ENCODE results near the gene AFP. TPM values are rescaled to one million over a fixed set of nuclear protein-coding genes. Genes with fewer than 3 reads are reported as not detected.

The AFP gene
- polyA plus RNA-seq, 6 donors from 2014 or later = not detected

DNA sequence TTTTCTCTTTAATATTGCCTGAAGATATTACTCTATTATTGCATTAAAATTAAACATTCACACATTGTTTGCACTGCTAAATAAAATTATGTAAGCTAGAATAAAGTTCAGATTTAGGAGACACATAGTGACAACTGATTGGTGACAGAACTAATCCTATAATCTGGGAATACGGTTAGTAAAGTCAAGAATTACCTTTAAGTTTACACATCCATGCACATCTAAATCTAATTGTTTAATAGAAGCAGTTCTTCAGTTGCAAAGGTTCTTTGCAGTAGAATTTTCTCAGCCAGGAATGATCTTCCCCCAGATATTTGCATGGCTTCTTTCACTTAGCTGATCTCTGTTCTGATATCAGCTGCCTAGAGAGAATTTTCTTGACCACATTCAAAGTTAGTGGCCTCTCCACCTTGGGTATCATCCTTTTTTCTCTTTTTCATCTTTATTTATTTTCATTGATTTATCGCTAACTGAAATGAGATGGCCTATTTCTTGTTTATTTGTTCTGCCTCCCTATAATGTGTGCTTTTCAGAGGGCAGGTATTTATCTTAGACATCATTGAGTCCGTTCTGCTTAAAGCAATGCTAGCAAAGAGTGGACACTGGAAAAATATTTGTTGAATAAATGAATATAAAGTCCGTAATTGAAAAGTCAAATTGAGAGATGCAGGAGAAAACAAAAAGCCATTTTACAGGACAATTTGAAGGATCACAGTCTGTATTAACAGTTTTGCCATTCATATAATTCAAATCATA, 12.6 kb downstream of the AFP start:
- ATAC-seq (ENCODE audit: low read depth in 2 of 2) = no peak
- no peaks in the 10 kb centered on the region for H3K36me3 Mint-ChIP-seq
- DNase-seq = no peak
- H3K27me3 Mint-ChIP-seq = peaks cover 9 to 13% (median 11%) of the 10 kb centered on the region in 3 donors
- H3K4me1 Mint-ChIP-seq = no peaks in the 10 kb centered on the region
- peaks cover 0 to 2% (median 0%) of the 10 kb centered on the region in 7 donors for H3K9me3 Mint-ChIP-seq
- H3K4me3 Mint-ChIP-seq = no peak overlapping the region
- no peak overlapping the region for H3K27ac Mint-ChIP-seq

DNA sequence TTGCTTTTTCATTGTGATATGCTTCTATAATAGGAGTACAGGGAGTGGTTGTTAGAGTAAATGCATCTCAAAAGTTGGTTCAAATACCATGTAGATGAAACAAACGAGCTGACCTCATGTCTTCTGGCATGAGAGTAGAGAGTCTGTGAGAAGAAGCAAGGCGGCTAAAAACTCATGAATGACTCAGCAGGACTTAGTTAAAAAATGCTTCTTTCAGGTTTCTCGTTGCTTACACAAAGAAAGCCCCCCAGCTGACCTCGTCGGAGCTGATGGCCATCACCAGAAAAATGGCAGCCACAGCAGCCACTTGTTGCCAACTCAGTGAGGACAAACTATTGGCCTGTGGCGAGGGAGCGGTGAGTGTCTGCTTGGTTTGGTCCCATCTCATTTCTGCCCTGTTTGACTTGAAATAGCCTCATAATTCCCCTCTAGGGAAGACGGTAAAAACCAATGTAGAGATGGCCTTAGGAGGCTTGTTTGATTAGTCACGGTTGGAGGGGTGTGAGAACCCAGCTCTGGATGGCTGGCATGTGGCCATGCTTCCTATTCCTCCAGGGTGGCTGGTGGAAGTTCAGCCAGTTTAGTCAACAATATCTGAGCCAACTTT, 14.5 kb downstream of the AFP start:
- H3K4me3 Mint-ChIP-seq = no peak overlapping the region
- no peak overlapping the region for H3K27ac Mint-ChIP-seq
- H3K36me3 Mint-ChIP-seq = no peaks in the 10 kb centered on the region
- DNase-seq (no peak), ATAC-seq (ENCODE audit: low read depth in 2 of 2) (no peak)
- H3K9me3 Mint-ChIP-seq = peaks cover 0 to 2% (median 0%) of the 10 kb centered on the region in 7 donors
- peaks cover 9 to 13% (median 11%) of the 10 kb centered on the region in 3 donors for H3K27me3 Mint-ChIP-seq
- H3K4me1 Mint-ChIP-seq = no peaks in the 10 kb centered on the region

DNA sequence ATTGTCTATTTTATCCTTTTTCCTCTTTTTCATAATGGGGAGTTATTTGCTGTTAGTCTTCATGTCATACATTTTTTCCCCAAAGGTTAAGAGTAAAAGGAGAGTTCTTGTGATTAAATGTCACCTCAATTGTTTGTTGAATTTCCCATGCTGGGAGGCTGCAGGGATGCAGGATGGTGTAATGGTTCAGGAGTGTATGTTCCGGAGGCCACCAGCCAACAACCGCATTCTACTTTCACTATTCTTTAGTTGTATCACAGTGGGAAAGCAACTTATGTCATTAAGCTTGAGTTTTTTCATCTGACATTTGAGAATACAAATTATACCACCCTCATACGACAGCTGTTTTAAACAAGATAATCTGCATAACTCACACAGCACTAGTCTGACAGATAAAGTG, 15.4 kb downstream of the AFP start:
- no peak overlapping the region for H3K4me3 Mint-ChIP-seq
- peaks cover 0 to 2% (median 0%) of the 10 kb centered on the region in 7 donors for H3K9me3 Mint-ChIP-seq
- peaks cover 5 to 9% (median 8%) of the 10 kb centered on the region in 3 donors for H3K27me3 Mint-ChIP-seq
- DNase-seq (no peak), ATAC-seq (ENCODE audit: low read depth in 2 of 2) (no peak)
- H3K27ac Mint-ChIP-seq = no peak overlapping the region
- H3K4me1 Mint-ChIP-seq = no peaks in the 10 kb centered on the region
- H3K36me3 Mint-ChIP-seq = no peaks in the 10 kb centered on the region

DNA sequence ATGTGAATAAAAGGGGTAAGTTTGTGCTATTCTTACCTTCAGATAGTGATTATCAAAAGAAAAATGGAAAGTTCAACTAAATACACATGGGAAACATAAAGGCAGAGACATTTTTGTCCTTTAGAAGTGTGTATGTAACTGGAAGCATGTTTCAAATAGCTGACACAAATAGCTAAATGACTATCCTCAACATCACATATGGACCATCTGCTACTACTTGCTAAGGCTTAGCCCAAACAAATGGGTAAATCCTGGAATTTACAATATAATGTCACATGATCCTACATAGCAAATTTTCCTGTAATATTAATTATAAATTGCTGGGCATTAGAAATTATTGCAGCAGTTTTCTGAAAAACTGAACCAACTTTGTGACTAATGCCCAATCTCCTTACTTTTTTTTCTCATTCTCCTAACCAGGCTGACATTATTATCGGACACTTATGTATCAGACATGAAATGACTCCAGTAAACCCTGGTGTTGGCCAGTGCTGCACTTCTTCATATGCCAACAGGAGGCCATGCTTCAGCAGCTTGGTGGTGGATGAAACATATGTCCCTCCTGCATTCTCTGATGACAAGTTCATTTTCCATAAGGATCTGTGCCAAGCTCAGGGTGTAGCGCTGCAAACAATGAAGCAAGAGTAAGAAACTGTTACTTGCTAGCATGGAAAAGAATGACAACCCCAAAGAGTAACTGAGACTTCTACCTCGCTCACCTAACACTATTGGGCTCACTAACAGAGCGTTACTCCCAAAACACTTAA, 16.1 kb downstream of the AFP start:
- H3K4me1 Mint-ChIP-seq = no peaks in the 10 kb centered on the region
- peaks cover 0 to 2% (median 0%) of the 10 kb centered on the region in 7 donors for H3K9me3 Mint-ChIP-seq
- no peak overlapping the region for H3K4me3 Mint-ChIP-seq
- no peak overlapping the region for H3K27ac Mint-ChIP-seq
- H3K27me3 Mint-ChIP-seq = peaks cover 5 to 9% (median 9%) of the 10 kb centered on the region in 3 donors
- H3K36me3 Mint-ChIP-seq = no peaks in the 10 kb centered on the region
- DNase-seq = no peak
- ATAC-seq (ENCODE audit: low read depth in 2 of 2) = no peak

DNA sequence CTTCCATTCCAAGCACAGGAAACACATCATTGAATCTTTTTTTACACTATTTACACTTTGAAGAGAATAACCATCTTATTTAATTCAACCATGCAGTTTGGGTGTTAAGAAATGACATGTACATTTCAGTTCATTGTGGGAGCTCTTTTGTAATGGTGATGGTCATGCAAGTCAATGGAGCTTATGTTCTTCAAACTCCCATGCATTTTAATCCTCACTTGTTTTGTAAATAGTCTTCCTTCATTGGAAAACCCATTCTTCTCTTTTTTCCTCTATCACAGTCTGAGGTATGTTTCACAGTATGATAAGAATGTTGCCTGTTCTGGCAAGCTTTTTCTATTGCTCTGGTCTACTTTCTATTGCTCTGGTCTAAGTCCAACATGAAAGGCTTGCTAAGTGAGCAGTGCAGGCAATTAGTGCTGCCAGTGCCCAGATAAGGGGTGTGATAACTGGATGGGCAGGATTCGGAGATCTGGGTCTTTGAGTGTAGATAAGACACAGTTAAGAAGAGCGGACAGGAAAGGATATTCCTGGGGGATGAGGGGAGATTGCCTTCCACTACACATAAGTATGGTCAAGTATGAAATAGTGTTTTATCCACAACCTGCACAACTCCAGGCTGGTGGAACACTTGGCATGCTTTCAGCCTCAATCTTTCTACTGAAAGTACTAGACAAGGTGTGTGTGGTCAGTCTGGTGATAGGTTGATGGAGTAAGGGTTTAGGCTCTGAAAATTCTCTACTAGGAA, 17.1 kb downstream of the AFP start:
- Mint-ChIP-seq H3K4me1 (no peaks in the 10 kb centered on the region), H3K36me3 (no peaks in the 10 kb centered on the region), H3K27ac (no peak overlapping the region), H3K9me3 (peaks cover 0 to 5% (median 0%) of the 10 kb centered on the region in 7 donors), H3K4me3 (no peak overlapping the region), H3K27me3 (peaks cover 9 to 17% (median 10%) of the 10 kb centered on the region in 3 donors)
- DNase-seq (no peak), ATAC-seq (ENCODE audit: low read depth in 2 of 2) (no peak)

DNA sequence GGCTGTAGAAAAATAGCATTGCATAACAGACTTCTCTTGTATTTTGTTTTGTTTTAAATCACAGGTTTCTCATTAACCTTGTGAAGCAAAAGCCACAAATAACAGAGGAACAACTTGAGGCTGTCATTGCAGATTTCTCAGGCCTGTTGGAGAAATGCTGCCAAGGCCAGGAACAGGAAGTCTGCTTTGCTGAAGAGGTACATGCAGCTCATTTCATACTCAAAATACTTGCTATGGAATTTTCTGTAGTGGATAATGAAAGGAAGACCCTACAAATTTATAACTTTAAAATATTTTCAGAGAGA, 17.6 kb downstream of the AFP start:
- DNase-seq (no peak), ATAC-seq (ENCODE audit: low read depth in 2 of 2) (no peak)

DNA sequence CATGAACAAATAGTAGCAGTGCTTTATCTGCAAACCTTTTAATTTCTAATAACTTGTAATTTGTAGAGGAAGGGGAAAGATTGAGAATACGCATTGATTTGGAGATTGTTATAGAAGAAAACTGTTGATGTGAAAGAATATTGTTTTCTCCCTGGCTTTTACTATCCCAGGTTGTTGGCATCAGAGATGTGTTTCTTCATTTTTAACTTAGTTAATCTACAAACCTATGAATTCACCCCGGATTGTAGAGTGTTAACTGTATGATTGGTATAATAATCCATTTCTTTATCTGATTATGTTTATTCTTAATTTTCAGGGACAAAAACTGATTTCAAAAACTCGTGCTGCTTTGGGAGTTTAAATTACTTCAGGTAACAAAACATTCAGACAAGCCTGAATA, 18.9 kb downstream of the AFP start:
- Mint-ChIP-seq H3K9me3 (peaks cover 0 to 7% (median 0%) of the 10 kb centered on the region in 7 donors), H3K27ac (no peak overlapping the region), H3K4me1 (no peaks in the 10 kb centered on the region), H3K36me3 (no peaks in the 10 kb centered on the region), H3K4me3 (no peak overlapping the region), H3K27me3 (peaks cover 9 to 24% (median 18%) of the 10 kb centered on the region in 3 donors)
- ATAC-seq (ENCODE audit: low read depth in 2 of 2) (no peak), DNase-seq (no peak)

More for the DNA sequence above, 17.6 kb downstream of the AFP start:
- no peak overlapping the region for H3K27ac Mint-ChIP-seq
- no peak overlapping the region for H3K4me3 Mint-ChIP-seq
- peaks cover 9 to 22% (median 16%) of the 10 kb centered on the region in 3 donors for H3K27me3 Mint-ChIP-seq
- H3K4me1 Mint-ChIP-seq = no peaks in the 10 kb centered on the region
- H3K36me3 Mint-ChIP-seq = no peaks in the 10 kb centered on the region
- H3K9me3 Mint-ChIP-seq = peaks cover 0 to 5% (median 0%) of the 10 kb centered on the region in 7 donors

DNA sequence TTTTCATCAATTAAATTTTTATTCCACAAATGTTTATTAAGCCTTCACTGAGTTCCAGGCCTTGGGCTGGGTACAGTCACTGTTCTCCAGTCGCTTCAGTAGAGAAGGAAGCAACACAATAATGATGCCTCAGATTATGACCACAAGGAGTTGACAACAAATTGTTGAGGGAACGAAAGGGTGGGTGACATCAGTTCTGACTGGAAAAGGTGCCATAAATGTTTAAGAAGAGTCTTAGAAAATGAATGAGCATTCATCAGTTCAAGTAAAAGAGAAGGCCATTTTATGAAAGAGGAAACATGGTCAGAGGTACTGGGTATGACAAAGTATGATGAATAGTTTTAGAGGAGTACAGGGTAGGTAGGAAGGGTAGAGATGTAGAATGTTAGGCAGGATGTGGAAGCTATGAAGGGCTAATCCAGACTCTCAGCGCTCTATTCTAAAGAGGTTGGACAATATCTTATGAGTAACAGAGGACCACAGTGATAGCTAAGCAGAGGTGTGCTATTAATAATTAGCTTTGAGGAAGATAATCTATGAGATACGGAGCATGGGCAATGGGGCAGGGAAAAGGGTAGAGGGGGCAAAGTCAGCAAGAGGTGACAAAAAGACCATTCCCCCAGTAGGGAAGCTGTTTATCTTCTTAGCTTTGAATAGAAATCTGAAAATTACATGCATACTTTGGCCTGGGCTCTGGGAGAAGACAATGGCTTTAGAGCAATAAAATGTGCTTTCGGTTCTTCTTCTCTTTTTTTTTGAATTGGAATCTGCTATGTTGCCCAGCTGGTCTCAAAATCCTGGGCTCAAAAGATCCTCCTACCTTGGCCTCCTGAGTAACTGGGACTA, 20.4 kb downstream of the AFP start:
- ATAC-seq (ENCODE audit: low read depth in 2 of 2) (no peak), DNase-seq (no peak)
- H3K27ac Mint-ChIP-seq = no peak overlapping the region
- H3K27me3 Mint-ChIP-seq = peaks cover 9 to 31% (median 18%) of the 10 kb centered on the region in 3 donors
- peaks cover 0 to 10% (median 0%) of the 10 kb centered on the region in 7 donors for H3K9me3 Mint-ChIP-seq
- H3K4me1 Mint-ChIP-seq = no peaks in the 10 kb centered on the region
- H3K4me3 Mint-ChIP-seq = no peak overlapping the region
- H3K36me3 Mint-ChIP-seq = no peaks in the 10 kb centered on the region

DNA sequence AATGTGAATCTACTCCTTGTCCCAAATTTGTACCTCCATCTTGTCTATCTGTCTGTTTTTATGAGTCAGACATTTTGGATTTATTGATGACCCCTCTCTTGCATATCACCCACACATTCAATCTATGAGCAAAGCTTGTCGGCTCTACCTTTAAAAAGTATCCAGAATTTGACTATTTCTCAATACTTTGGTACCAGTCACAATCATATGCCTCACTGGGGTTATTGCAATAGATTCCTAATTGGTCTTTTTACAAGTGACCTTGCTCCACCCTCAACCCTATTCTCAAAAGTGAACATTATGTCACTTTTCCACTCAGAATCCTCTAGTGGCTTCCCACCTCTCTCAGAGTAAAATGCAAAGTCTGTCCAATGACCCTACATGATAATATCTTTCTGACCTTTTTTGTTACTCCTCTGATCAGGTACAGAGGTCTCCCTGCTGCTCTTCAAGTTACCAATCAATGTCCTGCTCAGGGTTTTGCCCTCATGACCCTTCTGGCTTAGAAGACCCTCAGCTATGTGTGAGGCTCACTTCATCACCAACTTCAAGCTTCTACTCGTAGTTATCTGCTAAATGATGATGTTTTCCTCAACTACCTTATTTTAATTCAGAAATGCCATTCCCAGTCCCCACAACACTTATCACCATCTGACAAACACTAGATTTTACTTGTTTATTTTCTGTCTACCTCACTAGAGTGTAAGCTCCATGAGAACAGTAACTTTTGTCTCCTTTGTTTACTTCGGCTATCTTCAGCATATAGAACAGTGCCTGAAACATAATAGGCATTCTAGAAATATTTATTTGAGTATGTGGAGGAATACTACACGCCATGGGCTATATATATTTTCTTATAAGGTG, 22.4 kb downstream of the AFP start:
- Mint-ChIP-seq H3K27me3 (peaks cover 0 to 32% (median 13%) of the 10 kb centered on the region in 3 donors), H3K9me3 (peaks cover 0 to 10% (median 0%) of the 10 kb centered on the region in 7 donors), H3K27ac (no peak overlapping the region), H3K4me1 (no peaks in the 10 kb centered on the region), H3K36me3 (no peaks in the 10 kb centered on the region), H3K4me3 (no peak overlapping the region)
- ATAC-seq (ENCODE audit: low read depth in 2 of 2) = no peak
- DNase-seq = no peak

DNA sequence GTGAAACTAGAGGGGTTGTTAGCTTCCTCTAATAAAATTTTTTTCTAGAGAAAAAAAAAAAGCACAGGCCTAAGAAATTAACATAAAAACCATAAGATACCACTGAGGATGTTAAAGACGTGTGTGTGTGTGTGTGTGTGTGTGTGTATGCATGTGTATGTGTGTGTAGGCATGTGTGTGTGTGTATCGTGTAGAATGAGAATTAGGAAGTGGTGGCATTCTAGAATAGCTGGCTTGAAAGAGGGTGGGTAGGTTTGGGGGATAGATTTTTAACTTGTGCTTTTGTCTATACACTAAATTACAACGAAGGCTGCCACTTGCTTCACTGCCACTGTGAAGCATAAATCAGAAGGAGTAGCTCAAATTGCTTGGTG, 23.0 kb downstream of the AFP start:
- Mint-ChIP-seq H3K4me3 (no peak overlapping the region), H3K27me3 (peaks cover 0 to 32% (median 13%) of the 10 kb centered on the region in 3 donors), H3K4me1 (no peaks in the 10 kb centered on the region), H3K27ac (no peak overlapping the region), H3K36me3 (no peaks in the 10 kb centered on the region), H3K9me3 (peaks cover 0 to 10% (median 0%) of the 10 kb centered on the region in 7 donors)
- ATAC-seq (ENCODE audit: low read depth in 2 of 2) = no peak
- no peak for DNase-seq

DNA sequence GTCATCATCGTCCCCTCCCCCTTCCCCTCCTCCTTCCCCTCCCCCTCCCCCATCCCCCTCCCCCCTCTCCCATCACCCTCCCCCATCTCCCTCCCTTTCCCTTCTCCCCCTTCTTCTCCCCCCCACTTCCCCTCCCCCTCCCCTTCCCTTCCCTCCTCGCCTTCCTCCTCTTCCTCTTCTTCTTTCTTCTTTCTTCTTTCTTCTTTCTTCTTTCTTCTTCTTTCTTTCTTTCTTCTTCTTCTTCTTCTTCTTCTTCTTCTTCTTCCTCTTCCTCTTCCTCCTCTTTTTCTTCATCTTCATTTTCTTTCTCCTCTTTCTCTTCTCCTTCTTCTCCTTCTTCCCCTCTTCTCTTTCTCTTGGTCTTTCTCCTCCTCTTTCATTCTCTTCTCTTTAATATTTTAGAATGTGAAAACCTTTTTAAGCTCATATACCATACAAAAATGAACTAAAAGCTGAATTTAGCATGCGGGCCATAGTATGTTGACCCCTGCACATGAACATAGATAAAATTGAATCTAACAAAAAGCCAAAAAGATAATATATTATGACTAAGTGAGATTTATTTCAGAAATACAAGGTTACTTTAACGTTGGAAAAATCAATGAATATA, 25.0 kb downstream of the AFP start:
- Mint-ChIP-seq H3K4me3 (no peak overlapping the region), H3K27me3 (peaks cover 0 to 31% (median 13%) of the 10 kb centered on the region in 3 donors), H3K36me3 (no peaks in the 10 kb centered on the region), H3K4me1 (no peaks in the 10 kb centered on the region), H3K27ac (peak overlapping the region in 1 of 6 donors; percentile 40), H3K9me3 (peaks cover 0 to 10% (median 0%) of the 10 kb centered on the region in 7 donors)
- ATAC-seq (ENCODE audit: low read depth in 2 of 2) (no peak), DNase-seq (no peak)
